Medulla oblongata (tissue), 1 donor: ENCODE results near the gene STK32B.

ENCODE experiments used
- DNase-seq: peaks from one replicate; pipeline ENCODE4 v3.0.0-alpha.2; 2015; ENCODE audit errors: extremely low spot score

STK32B gene

GRCh38 chr4:5361968-5362367 is 310.7 kb downstream of the STK32B start:
- no peak for DNase-seq

GRCh38 chr4:5364406-5364805 is 313.1 kb downstream of the STK32B start:
- DNase-seq: no peak

DNA sequence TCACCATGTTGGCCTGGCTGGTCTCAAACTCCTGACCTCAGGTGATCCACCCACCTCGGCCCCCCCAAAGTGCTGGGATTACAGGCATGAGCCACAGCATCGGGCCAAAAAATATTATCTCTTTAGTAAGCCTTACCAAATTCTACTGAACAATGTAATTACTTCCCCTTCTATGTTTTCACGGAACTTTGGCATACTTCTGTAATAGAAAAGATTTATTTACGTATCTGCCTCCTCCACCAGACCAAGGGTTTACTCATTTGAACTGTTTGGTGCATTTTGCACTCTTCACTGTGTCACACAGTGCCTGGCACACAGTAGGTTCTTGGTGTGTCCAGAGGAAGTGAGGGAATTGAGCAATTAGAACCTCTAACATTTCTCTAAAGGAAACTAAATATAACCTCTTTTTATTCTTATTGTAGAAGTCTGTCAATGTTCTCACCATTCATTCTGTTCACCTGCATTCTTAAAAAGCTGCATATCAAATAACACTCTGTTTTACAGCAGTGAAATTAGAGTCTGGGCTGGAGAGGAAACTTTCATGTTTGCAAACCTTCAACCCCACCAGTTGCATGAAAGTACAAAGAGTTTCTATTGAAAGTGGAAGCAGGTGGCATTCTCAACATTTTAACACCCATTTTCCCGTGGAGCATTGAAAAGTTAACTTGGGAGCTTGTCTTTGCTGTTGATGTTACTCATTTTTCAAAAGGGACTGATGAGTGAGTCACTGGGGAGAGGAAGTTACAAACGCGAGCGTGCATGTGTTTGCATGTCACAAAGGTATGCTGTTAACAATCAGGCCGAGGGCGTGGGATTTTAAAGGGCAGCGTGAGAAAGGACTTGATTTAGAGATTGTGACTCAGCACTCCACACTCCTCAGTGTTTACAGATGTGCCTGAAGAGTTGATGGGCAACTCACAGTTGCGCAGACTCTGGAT is 314.1 kb downstream of the STK32B start:
- no peak for DNase-seq

DNA sequence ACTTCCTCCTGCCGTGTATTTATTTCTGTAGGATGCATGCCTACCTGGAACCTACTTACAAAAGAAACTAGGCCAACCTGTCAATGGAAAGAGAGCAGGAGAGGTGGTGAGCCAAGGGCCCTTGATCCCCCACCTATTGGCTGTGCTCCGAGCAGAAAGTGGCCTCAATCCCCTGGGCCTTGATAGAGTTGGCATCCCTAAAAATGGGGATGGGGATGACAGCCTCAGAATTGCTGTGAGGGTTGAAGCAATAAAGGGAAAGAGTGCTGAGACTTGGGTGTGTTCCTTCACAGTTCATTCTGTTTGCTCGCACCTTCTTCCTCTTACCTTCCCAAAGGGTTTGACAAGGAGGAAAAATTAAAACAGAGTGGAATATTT is 314.7 kb downstream of the STK32B start:
- DNase-seq: no peak

GRCh38 chr4:5366421-5366820 is 315.1 kb downstream of the STK32B start:
- no peak for DNase-seq

DNA sequence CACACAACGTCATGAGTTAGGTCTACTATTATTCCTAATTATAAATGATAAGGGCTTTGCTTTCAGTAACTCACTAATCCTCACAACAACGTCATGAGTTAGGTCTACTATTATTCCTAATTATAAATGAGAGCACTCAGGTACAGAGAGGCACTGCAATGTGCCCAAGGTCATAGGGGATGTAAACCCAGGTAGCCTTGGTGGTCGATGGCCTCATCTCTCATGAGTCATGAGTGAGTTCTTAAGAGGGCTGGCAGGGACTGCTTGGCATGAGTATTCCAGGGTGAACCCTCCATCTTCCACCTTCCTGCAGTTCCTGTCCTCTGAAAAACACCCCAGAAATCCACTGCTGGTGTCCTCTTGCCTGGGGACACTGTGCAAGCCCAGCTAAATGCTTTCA is 317.1 kb downstream of the STK32B start:
- no peak for DNase-seq

GRCh38 chr4:5370286-5370685 is 319.0 kb downstream of the STK32B start:
- no peak for DNase-seq

- no peak for DNase-seq
Measured at GRCh38 chr4:5371415-5372190, 320.3 kb downstream of the STK32B start.

DNA sequence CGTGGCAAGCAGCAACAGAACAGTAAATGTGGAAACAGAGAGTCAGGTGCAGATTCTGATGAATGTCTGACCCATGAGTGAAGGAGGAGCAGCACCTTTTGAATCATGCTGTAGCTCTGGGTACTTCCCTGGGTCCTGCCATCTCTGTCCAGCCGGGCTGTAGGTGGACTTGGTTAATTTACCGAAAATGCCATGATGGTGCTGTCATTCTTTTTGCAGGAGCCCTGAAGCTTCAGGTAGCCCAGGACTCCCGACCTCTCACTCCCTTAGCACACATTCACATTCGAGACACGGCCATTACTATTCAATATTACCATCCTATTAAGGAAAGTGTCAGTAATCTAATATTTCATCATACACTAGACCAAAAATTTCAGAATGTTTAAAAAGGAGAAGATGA is 320.9 kb downstream of the STK32B start:
- DNase-seq: no peak

GRCh38 chr4:5373327-5373726 is 322.0 kb downstream of the STK32B start:
- no peak for DNase-seq

- DNase-seq: no peak
Measured at GRCh38 chr4:5374592-5374991, 323.3 kb downstream of the STK32B start.

GRCh38 chr4:5374994-5375393 is 323.7 kb downstream of the STK32B start:
- no peak for DNase-seq

GRCh38 chr4:5376015-5376414 is 324.7 kb downstream of the STK32B start:
- DNase-seq: no peak

- no peak for DNase-seq
Measured at GRCh38 chr4:5378002-5378401, 326.7 kb downstream of the STK32B start.

DNA sequence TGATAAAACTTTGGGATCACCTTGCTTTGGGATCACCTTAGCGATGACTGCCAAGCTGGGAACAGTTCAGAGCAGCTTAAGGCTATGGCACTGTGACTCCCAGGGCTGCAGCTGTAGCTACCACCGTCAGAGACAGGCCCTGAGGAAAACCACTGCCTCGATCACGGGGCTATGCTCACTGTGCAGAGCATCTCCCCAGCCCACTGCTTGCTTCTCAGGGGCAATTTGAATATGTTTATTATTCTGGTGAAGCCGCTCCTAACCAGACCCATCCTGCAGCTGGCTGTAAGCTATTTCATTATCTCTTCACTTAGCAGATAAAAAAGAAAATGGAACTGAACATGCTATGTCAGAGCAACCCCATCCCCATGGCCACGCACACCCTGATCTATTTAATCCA is 328.6 kb downstream of the STK32B start:
- DNase-seq: no peak

GRCh38 chr4:5381961-5382441 is 330.7 kb downstream of the STK32B start:
- DNase-seq: no peak

DNA sequence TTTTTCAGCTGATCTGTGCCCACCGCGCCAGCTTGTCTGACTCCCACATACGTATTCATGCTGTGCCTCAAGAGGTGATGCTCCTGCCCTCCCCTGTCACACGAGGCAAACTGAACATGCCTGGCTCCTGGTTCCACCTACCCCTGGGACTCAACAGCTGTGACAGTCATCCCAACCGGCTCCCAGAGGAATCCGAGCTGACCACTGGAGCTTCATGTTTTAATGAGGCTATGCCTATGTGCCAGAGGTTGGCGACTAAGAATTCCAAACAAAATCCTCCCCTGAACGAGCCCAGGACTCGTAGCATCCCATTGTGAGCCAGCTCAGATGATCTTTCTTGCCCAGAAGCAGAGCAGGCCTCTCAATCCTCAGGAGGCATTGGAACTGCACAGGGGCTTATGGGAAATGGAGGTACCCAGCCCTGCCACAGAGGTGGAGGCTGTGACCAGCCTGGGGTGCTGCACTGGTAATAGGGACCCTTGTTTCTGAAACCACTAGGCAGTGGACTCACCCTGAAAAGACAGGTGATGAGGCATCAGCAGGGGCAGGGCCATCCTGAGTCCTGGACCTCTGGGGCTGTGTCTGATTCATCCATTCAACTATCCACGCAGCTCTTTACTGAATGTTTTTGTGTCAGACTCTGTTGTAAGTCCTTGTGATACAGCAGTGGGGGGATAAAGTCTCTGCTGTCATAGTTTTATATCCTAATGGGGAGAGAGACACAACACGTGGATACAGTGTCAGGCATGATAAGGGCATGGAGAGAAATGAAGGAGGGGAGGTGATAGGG is 332.1 kb downstream of the STK32B start:
- no peak for DNase-seq

GRCh38 chr4:5385741-5386311 is 334.5 kb downstream of the STK32B start:
- no peak for DNase-seq

- DNase-seq: no peak
Measured at GRCh38 chr4:5386921-5387320, 335.6 kb downstream of the STK32B start.

DNA sequence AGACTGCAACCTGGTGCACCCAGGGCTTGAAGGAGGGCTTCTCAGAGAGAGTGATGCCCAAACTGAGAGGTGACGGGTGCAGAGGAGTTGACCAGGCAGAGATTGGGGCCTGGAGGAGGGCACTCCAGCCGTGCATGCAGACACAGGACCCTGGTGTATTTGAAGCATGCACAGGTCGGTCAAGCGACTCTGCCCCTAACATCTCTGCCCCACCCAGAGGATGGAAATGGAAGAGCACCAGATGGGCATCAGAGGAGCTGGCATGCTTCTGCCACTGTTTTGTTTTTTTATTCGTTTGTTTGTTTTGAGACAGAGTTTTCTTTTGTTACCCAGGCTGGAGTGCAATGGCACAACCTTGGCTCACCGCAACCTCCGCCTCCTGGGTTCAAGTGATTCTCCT is 336.2 kb downstream of the STK32B start:
- no peak for DNase-seq

DNA sequence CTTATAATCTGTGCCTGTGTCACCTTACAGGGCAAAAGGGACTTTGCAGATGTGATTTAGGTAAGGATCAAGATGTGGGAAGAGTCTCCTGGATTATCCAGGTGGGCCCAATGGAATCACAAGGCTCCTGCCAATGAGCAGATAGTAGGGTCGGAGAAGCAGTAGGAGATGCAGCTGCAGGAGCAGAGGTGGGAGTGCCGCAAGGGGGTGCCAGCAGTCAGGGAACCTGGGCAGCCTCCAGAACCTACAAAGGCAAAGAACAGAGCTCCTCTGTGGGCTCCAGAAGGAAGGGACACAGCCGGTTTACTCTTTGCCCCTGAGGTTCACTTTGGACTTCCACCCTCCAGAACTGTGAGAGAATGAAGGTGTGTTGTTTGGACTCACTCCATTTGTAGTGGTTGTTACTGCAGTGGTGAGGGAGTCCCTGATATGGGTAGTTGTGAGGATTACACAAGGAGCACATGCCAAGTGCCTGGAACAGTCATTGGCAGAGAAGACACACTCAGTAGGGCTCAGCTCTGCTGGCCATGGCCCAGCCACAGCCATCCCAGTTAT is 338.6 kb downstream of the STK32B start:
- no peak for DNase-seq
